NT2/D1 (cell line): ENCODE measurements around the gene SUSD2.

Experiments
- YY1 ChIP-seq: IDR thresholded peaks from 2 replicates; pipeline ENCODE4 v1.6.1; 2011; ENCODE audit not compliant: insufficient read length, insufficient read depth
- ZNF274 ChIP-seq: IDR thresholded peaks from 2 replicates; pipeline ENCODE4 v1.6.1; 2011; ENCODE audit warnings: mild to moderate bottlenecking, low read depth, low read length

- TF ChIP-seq ZNF274 (no peak), YY1 (no peak)
Observed at GRCh38 chr22:24154826-24155225, 26.5 kb upstream of the SUSD2 start.
